ENCODE data around the gene PLA2G4B. TPM values are rescaled to one million over a fixed set of nuclear protein-coding genes. Genes with fewer than 3 reads are reported as not detected.

Gene PLA2G4B
- 4.5 and 7.5 TPM in 2 replicates for total RNA-seq

GRCh38 chr15:41838400-41838897 lies at the start of gene PLA2G4B:
TSS of gene PLA2G4B (plus strand) at chr15:41838847. CDS start at chr15:41838914, 67 bp downstream.

GRCh38 chr15:41827880-41828806 lies 10.5 kb upstream of the PLA2G4B start, which contains the start of gene JMJD7:
TSS of gene JMJD7 (plus strand) at chr15:41828092. CDS start at chr15:41828125, 33 bp downstream.

GRCh38 chr15:41893422-41894250 lies 55.0 kb downstream of the PLA2G4B start, which contains the start of gene SPTBN5:
TSS of gene SPTBN5 (minus strand) at chr15:41894053. CDS start at chr15:41893497, 556 bp downstream.

Other genes starting within 250 kb of the PLA2G4B start
- 27.7 and 37.4 TPM in 2 replicates for gene MGA, start 178.4 kb upstream of the PLA2G4B start, total RNA-seq
- gene MAPKBP1, start 64.4 kb upstream of the PLA2G4B start, total RNA-seq = 14.9 and 15.4 TPM in 2 replicates
- gene JMJD7, start 10.8 kb upstream of the PLA2G4B start, total RNA-seq = 10.8 and 34.3 TPM in 2 replicates
- gene SPTBN5, start 55.2 kb downstream of the PLA2G4B start, total RNA-seq = 0.43 and 0.48 TPM in 2 replicates
- 21.1 and 55.9 TPM in 2 replicates for gene EHD4, start 133.7 kb downstream of the PLA2G4B start, total RNA-seq
- gene PLA2G4E, start 182.2 kb downstream of the PLA2G4B start, total RNA-seq = 0.21 and 0.96 TPM in 2 replicates

Data from tracheal epithelial cell (primary cell).